Upper lobe of left lung (tissue), 6 donors: ENCODE results near the gene KLHL10. TPM values are rescaled to one million over a fixed set of nuclear protein-coding genes. Genes with fewer than 3 reads are reported as not detected.
"Not testable (repeated sequence)": the region's sequence is repeated elsewhere in the genome, so short reads cannot be mapped to it uniquely, and the experiment has no call there.

Experiments used
- ATAC-seq, 2 donors: fragments of 200-7000 bp; cut with Tn5 transposase; one replicate each; pipeline ENCODE4 v1.9.1; 2022; ENCODE audit warnings: mild to moderate bottlenecking in 2 of 2, moderate library complexity in 2 of 2; ENCODE audit not compliant: low FRiP score in 2 of 2
- DNase-seq, 2 donors: peaks; one replicate each; pipeline ENCODE4 v3.0.0-alpha.2; 2019 to 2020
- H3K27ac ChIP-seq, 4 donors: fragments of 200-600 bp; sonication (generic); one replicate each; pipeline ENCODE4 v1.5.1; 2016 to 2019
- H3K27me3 ChIP-seq, 4 donors: fragments of 200-600 bp; sonication (generic); one replicate each; pipeline ENCODE4 v1.5.1; 2017 to 2019
- H3K36me3 ChIP-seq, 4 donors: fragments of 200-600 bp; sonication (generic); one replicate each; pipeline ENCODE4 v1.5.1; 2016 to 2019
- H3K4me1 ChIP-seq, 4 donors: fragments of 200-600 bp; sonication (generic); one replicate each; pipeline ENCODE4 v1.5.1; 2018 to 2019
- H3K4me3 ChIP-seq, 4 donors: fragments of 200-600 bp; sonication (generic); one replicate each; pipeline ENCODE4 v1.5.1; 2017 to 2019; ENCODE audit warnings: mild to moderate bottlenecking in 2 of 4, moderate library complexity in 1 of 4
- H3K9me3 ChIP-seq, 4 donors: fragments of 200-600 bp; sonication (generic); one replicate each; pipeline ENCODE4 v1.5.1; 2018 to 2019
- CTCF ChIP-seq, 6 experiments: fragments of 450-650 bp in 4 of 6; fragments of 200-600 bp in 2 of 6; sonication (generic) in 2 of 6; IDR thresholded peaks; one replicate each; pipeline ENCODE4 v1.5.1; 2016 to 2019; ENCODE audit warnings: antibody characterized with exemption in 6 of 6
- EP300 ChIP-seq, 4 donors: sonication (generic); formaldehyde crosslinking; IDR thresholded peaks; one replicate each; pipeline ENCODE4 v1.5.1; 2017; ENCODE audit warnings: antibody characterized with exemption in 4 of 4, control low read depth in 2 of 4
- POLR2A ChIP-seq, 4 donors: fragments of 450-650 bp; IDR thresholded peaks; one replicate each; pipeline ENCODE4 v1.5.1; 2016 to 2017; ENCODE audit warnings: antibody characterized with exemption in 4 of 4, mild to moderate bottlenecking in 2 of 4
- POLR2AphosphoS5 ChIP-seq, 2 donors: sonication (generic); formaldehyde crosslinking; IDR thresholded peaks; one replicate each; pipeline ENCODE4 v1.5.1; 2017; ENCODE audit warnings: antibody characterized with exemption in 2 of 2
- WGBS, 2 donors: methylation state at CpG; one replicate each; pipeline ENCODE4 v1.1.5; 2017 to 2018; 5-methylcytosine and 5-hydroxymethylcytosine counted together
- total RNA-seq, 6 donors: library from RNA; depleted of rRNA in 4 of 6; stranded (reverse); fragments of >200 nt in 4 of 6; gene quantifications; one replicate each; pipeline versions ENCODE4 v1.1.0 to v1.2.1, GENCODE V29; 2016 to 2021
- donor health status: DM: no; HTN: no; CAD: no; lungs with moderate emphysema.
- donor health status: DM: no; HTN: yes; CAD: no; lungs with severe emphysema.

Gene KLHL10
- total RNA-seq, 6 donors from 2014 or later: 0.17 to 1.1 (median 0.37) TPM; not detected in 3

GRCh38 chr17:41835214-41835799 lies 2.3 kb upstream of the KLHL10 start:
- H3K4me3 ChIP-seq: peak overlapping the region; percentile 77 to 94 (median 90)
- H3K27ac ChIP-seq: peak overlapping the region in 3 of 4 donors; percentile 74 to 85 (median 78)
- WGBS, 2 donors: 19 to 33% methylated on average over 6 to 13 of the region's 13 CpGs
- ATAC-seq (peak; percentile 24 to 80), DNase-seq (no peak)
- peaks cover 5 to 23% (median 13%) of the 10 kb centered on the region in 4 donors for H3K4me1 ChIP-seq
- H3K36me3 ChIP-seq: peaks cover 0 to 26% (median 9%) of the 10 kb centered on the region in 4 donors
- no peaks in the 10 kb centered on the region for H3K9me3 ChIP-seq
- TF ChIP-seq EP300 (IDR thresholded peaks at IDR 0.05): no peak
- no peaks in the 10 kb centered on the region for H3K27me3 ChIP-seq

- Histone ChIP-seq H3K27ac (peak within 1 kb of the TSS; percentile 16 to 85 (median 76)), H3K36me3 (peaks cover 0 to 20% (median 7%) of the 10 kb centered on the region in 4 donors), H3K9me3 (no peaks in the 10 kb centered on the region), H3K4me3 (peak within 1 kb of the TSS; percentile 77 to 94 (median 90)), H3K27me3 (no peaks in the 10 kb centered on the region), H3K4me1 (peaks cover 5 to 23% (median 13%) of the 10 kb centered on the region in 4 donors)
- ATAC-seq (peak; percentile 83 to 95), DNase-seq (peak; percentile 53 to 93)
- TF ChIP-seq POLR2A (IDR thresholded peaks at IDR 0.05) (peak in 1 of 4 donors; percentile 52), EP300 (IDR thresholded peaks at IDR 0.05) (no peak), CTCF (IDR thresholded peaks at IDR 0.05) (no peak), POLR2AphosphoS5 (IDR thresholded peaks at IDR 0.05) (peak in 1 of 2 donors; percentile 59)
- WGBS, 2 donors: 1 to 7% methylated on average over 5 to 67 of the region's 72 CpGs
Observed at GRCh38 chr17:41835800-41836549, 1.6 kb upstream of the KLHL10 start, which contains the start of gene NT5C3B. Gene NT5C3B (minus strand): TSS chr17:41836232. CDS start chr17:41836193, 39 bp downstream.

- WGBS, 2 donors: 44 to 54% methylated on average over 21 of the region's 21 CpGs
- H3K27ac ChIP-seq: peak overlapping the region; percentile 16 to 85 (median 76)
- H3K36me3 ChIP-seq: peaks cover 0 to 13% (median 4%) of the 10 kb centered on the region in 4 donors
- no peaks in the 10 kb centered on the region for H3K27me3 ChIP-seq
- TF ChIP-seq POLR2A (IDR thresholded peaks at IDR 0.05) (no peak), CTCF (IDR thresholded peaks at IDR 0.05) (no peak)
- peak overlapping the region; percentile 77 to 94 (median 90) for H3K4me3 ChIP-seq
- H3K9me3 ChIP-seq: no peaks in the 10 kb centered on the region
- no peak for DNase-seq
- H3K4me1 ChIP-seq: peaks cover 5 to 23% (median 13%) of the 10 kb centered on the region in 4 donors
- ATAC-seq: no peak
Observed at GRCh38 chr17:41836550-41837196, 952 bp upstream of the KLHL10 start.

- not testable (repeated sequence) for H3K27me3 ChIP-seq, H3K9me3 ChIP-seq, H3K4me3 ChIP-seq, H3K27ac ChIP-seq, ATAC-seq, H3K36me3 ChIP-seq, DNase-seq
- H3K4me1 ChIP-seq: peaks cover 5 to 22% (median 13%) of the 10 kb centered on the region in 4 donors
- WGBS, 2 donors: 96 to 97% methylated on average over 2 of the region's 2 CpGs
Observed at GRCh38 chr17:41839448-41839847, 1.8 kb downstream of the KLHL10 start.

- H3K4me1 ChIP-seq: peaks cover 0 to 10% (median 6%) of the 10 kb centered on the region in 4 donors
- H3K27ac ChIP-seq, H3K27me3 ChIP-seq, DNase-seq, H3K9me3 ChIP-seq, H3K4me3 ChIP-seq, H3K36me3 ChIP-seq, ATAC-seq: not testable (repeated sequence)
- 64 to 85% methylated on average over 6 of the region's 6 CpGs for WGBS, 2 donors
Observed at GRCh38 chr17:41840781-41841180, 3.2 kb downstream of the KLHL10 start.

GRCh38 chr17:41844971-41845370 lies 7.3 kb downstream of the KLHL10 start:
- 92 to 94% methylated on average over 5 to 6 of the region's 6 CpGs for WGBS, 2 donors
- H3K9me3 ChIP-seq: no peaks in the 10 kb centered on the region
- peaks cover 0 to 6% (median 3%) of the 10 kb centered on the region in 4 donors for H3K4me1 ChIP-seq
- ATAC-seq (no peak), DNase-seq (no peak)
- H3K27ac ChIP-seq: no peak overlapping the region
- TF ChIP-seq CTCF (IDR thresholded peaks at IDR 0.05): no peak
- no peak for TF ChIP-seq POLR2A (IDR thresholded peaks at IDR 0.05)
- no peak for TF ChIP-seq POLR2AphosphoS5 (IDR thresholded peaks at IDR 0.05)
- no peak for TF ChIP-seq EP300 (IDR thresholded peaks at IDR 0.05)
- H3K27me3 ChIP-seq: no peaks in the 10 kb centered on the region
- no peak overlapping the region for H3K4me3 ChIP-seq
- peaks cover 0 to 3% (median 0%) of the 10 kb centered on the region in 4 donors for H3K36me3 ChIP-seq
